WTC11 (cell line): ENCODE data around the gene STXBP6.

Experiments used
- CBFB ChIP-seq: sonication (generic); formaldehyde crosslinking; IDR thresholded peaks from 2 replicates; pipeline ENCODE4 v1.8.1; 2022; ENCODE audit warnings: mild to moderate bottlenecking, low read depth, missing genetic modification reagents
- CTCF ChIP-seq: fragments of 200-600 bp; IDR thresholded peaks from 2 replicates; pipeline ENCODE4 v1.8.0; 2022; ENCODE audit warnings: antibody characterized with exemption
- ESRRA ChIP-seq: sonication (generic); formaldehyde crosslinking; IDR thresholded peaks from 2 replicates; pipeline ENCODE4 v1.8.1; 2022; ENCODE audit warnings: mild to moderate bottlenecking, missing genetic modification reagents, borderline replicate concordance
- MXD4 ChIP-seq: fragments of 250-450 bp; sonication (Bioruptor Pico); IDR thresholded peaks from 2 replicates; pipeline ENCODE4 v1.8.0; 2021; ENCODE audit warnings: mild to moderate bottlenecking, moderate library complexity, borderline replicate concordance
- USF2 ChIP-seq: sonication (generic); formaldehyde crosslinking; IDR thresholded peaks from 2 replicates; pipeline ENCODE4 v1.8.1; 2023; ENCODE audit warnings: mild to moderate bottlenecking, missing genetic modification reagents, moderate library complexity
- TF ChIP-seq, protein P1 (sequence below): sonication (generic); formaldehyde crosslinking; IDR thresholded peaks from 2 replicates; pipeline ENCODE4 v1.8.1; 2022; ENCODE audit warnings: low read depth, mild to moderate bottlenecking, moderate library complexity, missing genetic modification reagents, borderline replicate concordance
- TF ChIP-seq, protein P2 (sequence below): sonication (generic); formaldehyde crosslinking; IDR thresholded peaks from 2 replicates; pipeline ENCODE4 v1.8.0; 2022; ENCODE audit warnings: missing genetic modification reagents

DNA sequence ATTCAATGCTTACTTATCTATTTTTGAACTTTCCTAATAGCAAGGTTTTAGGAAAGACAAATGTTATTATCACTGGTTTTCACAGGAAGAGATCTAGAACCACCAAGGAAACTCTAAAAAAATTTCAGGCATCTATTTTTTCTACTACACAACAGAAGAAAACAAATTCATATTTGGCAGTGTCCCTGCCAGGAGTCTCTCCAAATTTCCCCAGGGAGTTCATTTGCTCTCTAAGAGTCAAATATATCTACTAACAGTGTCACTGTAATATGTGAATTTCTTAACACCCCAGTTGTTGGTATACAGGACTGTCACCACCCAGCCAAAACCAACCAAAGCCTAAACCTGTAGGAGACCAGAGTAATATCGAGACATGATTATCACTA, 83.4 kb downstream of the STXBP6 start:
- TF ChIP-seq MXD4 (CRISPR knock-in tag) (no peak), CTCF (no peak), USF2 (CRISPR knock-in tag) (no peak), CBFB (no peak), ESRRA (CRISPR knock-in tag) (no peak)
- TF ChIP-seq, protein P1, sequence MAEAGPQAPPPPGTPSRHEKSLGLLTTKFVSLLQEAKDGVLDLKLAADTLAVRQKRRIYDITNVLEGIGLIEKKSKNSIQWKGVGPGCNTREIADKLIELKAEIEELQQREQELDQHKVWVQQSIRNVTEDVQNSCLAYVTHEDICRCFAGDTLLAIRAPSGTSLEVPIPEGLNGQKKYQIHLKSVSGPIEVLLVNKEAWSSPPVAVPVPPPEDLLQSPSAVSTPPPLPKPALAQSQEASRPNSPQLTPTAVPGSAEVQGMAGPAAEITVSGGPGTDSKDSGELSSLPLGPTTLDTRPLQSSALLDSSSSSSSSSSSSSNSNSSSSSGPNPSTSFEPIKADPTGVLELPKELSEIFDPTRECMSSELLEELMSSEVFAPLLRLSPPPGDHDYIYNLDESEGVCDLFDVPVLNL (CRISPR knock-in tag): no peak
- TF ChIP-seq, protein P2, sequence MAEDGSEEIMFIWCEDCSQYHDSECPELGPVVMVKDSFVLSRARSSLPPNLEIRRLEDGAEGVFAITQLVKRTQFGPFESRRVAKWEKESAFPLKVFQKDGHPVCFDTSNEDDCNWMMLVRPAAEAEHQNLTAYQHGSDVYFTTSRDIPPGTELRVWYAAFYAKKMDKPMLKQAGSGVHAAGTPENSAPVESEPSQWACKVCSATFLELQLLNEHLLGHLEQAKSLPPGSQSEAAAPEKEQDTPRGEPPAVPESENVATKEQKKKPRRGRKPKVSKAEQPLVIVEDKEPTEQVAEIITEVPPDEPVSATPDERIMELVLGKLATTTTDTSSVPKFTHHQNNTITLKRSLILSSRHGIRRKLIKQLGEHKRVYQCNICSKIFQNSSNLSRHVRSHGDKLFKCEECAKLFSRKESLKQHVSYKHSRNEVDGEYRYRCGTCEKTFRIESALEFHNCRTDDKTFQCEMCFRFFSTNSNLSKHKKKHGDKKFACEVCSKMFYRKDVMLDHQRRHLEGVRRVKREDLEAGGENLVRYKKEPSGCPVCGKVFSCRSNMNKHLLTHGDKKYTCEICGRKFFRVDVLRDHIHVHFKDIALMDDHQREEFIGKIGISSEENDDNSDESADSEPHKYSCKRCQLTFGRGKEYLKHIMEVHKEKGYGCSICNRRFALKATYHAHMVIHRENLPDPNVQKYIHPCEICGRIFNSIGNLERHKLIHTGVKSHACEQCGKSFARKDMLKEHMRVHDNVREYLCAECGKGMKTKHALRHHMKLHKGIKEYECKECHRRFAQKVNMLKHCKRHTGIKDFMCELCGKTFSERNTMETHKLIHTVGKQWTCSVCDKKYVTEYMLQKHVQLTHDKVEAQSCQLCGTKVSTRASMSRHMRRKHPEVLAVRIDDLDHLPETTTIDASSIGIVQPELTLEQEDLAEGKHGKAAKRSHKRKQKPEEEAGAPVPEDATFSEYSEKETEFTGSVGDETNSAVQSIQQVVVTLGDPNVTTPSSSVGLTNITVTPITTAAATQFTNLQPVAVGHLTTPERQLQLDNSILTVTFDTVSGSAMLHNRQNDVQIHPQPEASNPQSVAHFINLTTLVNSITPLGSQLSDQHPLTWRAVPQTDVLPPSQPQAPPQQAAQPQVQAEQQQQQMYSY (CRISPR knock-in tag): no peak
